SU-DHL-6 (cell line): ENCODE measurements around the gene RNU1-3.
A peak's percentile ranks its signal among the peaks of the same experiment; 100 is the strongest.
"Not testable (repeated sequence)": the region's sequence is repeated elsewhere in the genome, so short reads cannot be mapped to it uniquely, and the experiment has no call there.

Source experiments
- H2AFZ ChIP-seq: fragments of 200-600 bp; sonication (generic); 2 replicates; pipeline ENCODE4 v1.6.1; 2014; ENCODE audit warnings: low read depth, mild to moderate bottlenecking, moderate library complexity, mixed read lengths, antibody characterized with exemption, low read length; ENCODE audit not compliant: severe bottlenecking
- H3F3A ChIP-seq: fragments of 200-600 bp; shearing (Covaris generic); 2 replicates; pipeline ENCODE4 v1.6.0; 2016; ENCODE audit warnings: antibody characterized with exemption, mild to moderate bottlenecking; ENCODE audit not compliant: insufficient read depth
- H3K27ac ChIP-seq: fragments of 200-600 bp; sonication (generic); 2 replicates; pipeline ENCODE4 v1.5.1; 2016; ENCODE audit warnings: low read depth, mild to moderate bottlenecking, low read length, moderate library complexity, mixed read lengths
- H3K27me3 ChIP-seq: fragments of 200-600 bp; sonication (generic), shearing (Covaris generic); 2 replicates; pipeline ENCODE4 v1.6.0; 2014; ENCODE audit warnings: mild to moderate bottlenecking, low read length
- H3K36me3 ChIP-seq: fragments of 200-600 bp; sonication (generic); 2 replicates; pipeline ENCODE4 v1.6.1; 2014; ENCODE audit warnings: mild to moderate bottlenecking, low read length, mixed read lengths
- H3K4me2 ChIP-seq: fragments of 300-600, 200-600 bp; shearing (Covaris generic), sonication (generic); 2 replicates; pipeline ENCODE4 v1.6.0; 2014; ENCODE audit warnings: low read length, low read depth, mild to moderate bottlenecking; ENCODE audit not compliant: poor library complexity, severe bottlenecking
- H3K4me3 ChIP-seq: fragments of 200-600 bp; sonication (generic); 2 replicates; pipeline ENCODE4 v1.5.1; 2014; ENCODE audit warnings: antibody characterized with exemption, low read length, mild to moderate bottlenecking, mixed read lengths; ENCODE audit not compliant: insufficient read depth, poor library complexity, severe bottlenecking
- H3K79me2 ChIP-seq: fragments of 200-600 bp; sonication (generic); 2 replicates; pipeline ENCODE4 v1.6.1; 2014; ENCODE audit warnings: mild to moderate bottlenecking, low read length, moderate library complexity; ENCODE audit not compliant: insufficient read depth
- H3K9ac ChIP-seq: fragments of 200-600 bp; sonication (generic); 2 replicates; pipeline ENCODE4 v1.7.0; 2014; ENCODE audit warnings: mild to moderate bottlenecking, low read length
- H3K9me2 ChIP-seq: fragments of 200-600 bp; sonication (generic); replicated peaks from 2 replicates; pipeline ENCODE4 v1.6.1; 2014; ENCODE audit warnings: low read length; ENCODE audit not compliant: insufficient read depth
- H3K9me3 ChIP-seq: fragments of 200-600 bp; sonication (generic); 2 replicates; pipeline ENCODE4 v1.6.1; 2014; ENCODE audit warnings: low read length, mixed read lengths; ENCODE audit not compliant: insufficient read depth
- H4K20me1 ChIP-seq: fragments of 200-600 bp; sonication (generic); 2 replicates; pipeline ENCODE4 v1.6.1; 2014; ENCODE audit warnings: low read depth, mild to moderate bottlenecking, antibody characterized with exemption, low read length, moderate library complexity, mixed read lengths
- EZH2phosphoT487 ChIP-seq: fragments of 200-600 bp; sonication (generic), shearing (Covaris generic); conservative IDR thresholded peaks from 2 replicates; pipeline ENCODE4 v1.6.1; 2018; ENCODE audit warnings: mild to moderate bottlenecking, antibody characterized with exemption, low read length, moderate library complexity, mixed read lengths
- TF ChIP-seq, protein P1 (sequence below): fragments of 200-600 bp; sonication (generic); IDR thresholded peaks from one replicate; pipeline ENCODE4 v1.5.1; 2017; ENCODE audit warnings: antibody characterized with exemption, mild to moderate bottlenecking, low read length, moderate library complexity; ENCODE audit not compliant: insufficient read depth, poor library complexity, severe bottlenecking

Gene RNU1-3

DNA sequence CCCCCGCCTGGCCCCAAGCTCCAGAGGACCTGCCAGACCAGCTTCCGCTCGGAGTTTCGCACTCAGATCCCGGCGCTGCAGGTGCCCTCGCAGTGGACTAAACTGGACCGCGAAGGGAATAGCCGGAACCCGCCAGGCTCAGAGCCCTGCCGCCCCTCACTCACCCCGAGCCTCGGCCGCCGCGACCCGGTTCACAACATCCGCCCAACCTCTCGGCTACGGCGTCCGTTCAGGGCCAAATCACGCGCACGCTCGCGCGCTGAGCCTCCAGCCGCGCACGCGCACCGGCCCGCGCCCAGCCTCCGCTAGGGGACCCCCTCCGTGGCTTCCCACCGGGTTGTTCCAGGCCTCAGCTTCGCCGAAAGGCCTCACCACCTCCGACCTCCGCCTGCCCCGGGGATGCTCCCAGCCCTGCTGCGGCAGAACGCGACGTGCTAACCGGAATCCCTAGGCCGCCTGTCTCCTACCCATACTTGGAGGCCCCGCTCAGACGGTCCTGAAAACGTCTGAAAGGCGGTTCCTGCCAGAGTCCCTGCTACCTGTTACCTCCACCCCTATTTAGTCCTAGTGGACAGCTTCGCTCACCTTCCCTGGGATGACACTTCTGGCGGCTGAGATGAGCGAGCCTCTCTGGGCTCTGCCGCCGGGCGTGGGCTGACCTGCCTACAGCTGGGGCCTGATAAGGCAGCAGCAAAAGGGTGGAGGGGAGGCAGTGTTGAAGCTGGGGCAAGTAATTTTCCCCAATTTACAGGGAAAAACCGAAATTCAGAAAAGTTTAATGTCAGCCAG is 22.1 kb downstream of the RNU1-3 start:
- Histone ChIP-seq H3K9ac (peak overlapping the region; percentile 77), H3K4me3 (peak overlapping the region; percentile 76), H3K27ac (peak overlapping the region; percentile 42), H2AFZ (peak overlapping the region; percentile 92), H3K4me2 (peak overlapping the region; percentile 65), H3K79me2 (peaks cover 35% of the 10 kb centered on the region)
- H3K9me2 ChIP-seq, H3K9me3 ChIP-seq, H3K27me3 ChIP-seq, H4K20me1 ChIP-seq, H3K36me3 ChIP-seq, H3F3A ChIP-seq: not testable (repeated sequence)
- TF ChIP-seq, protein P1, sequence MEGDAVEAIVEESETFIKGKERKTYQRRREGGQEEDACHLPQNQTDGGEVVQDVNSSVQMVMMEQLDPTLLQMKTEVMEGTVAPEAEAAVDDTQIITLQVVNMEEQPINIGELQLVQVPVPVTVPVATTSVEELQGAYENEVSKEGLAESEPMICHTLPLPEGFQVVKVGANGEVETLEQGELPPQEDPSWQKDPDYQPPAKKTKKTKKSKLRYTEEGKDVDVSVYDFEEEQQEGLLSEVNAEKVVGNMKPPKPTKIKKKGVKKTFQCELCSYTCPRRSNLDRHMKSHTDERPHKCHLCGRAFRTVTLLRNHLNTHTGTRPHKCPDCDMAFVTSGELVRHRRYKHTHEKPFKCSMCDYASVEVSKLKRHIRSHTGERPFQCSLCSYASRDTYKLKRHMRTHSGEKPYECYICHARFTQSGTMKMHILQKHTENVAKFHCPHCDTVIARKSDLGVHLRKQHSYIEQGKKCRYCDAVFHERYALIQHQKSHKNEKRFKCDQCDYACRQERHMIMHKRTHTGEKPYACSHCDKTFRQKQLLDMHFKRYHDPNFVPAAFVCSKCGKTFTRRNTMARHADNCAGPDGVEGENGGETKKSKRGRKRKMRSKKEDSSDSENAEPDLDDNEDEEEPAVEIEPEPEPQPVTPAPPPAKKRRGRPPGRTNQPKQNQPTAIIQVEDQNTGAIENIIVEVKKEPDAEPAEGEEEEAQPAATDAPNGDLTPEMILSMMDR, result peak; percentile 50

DNA sequence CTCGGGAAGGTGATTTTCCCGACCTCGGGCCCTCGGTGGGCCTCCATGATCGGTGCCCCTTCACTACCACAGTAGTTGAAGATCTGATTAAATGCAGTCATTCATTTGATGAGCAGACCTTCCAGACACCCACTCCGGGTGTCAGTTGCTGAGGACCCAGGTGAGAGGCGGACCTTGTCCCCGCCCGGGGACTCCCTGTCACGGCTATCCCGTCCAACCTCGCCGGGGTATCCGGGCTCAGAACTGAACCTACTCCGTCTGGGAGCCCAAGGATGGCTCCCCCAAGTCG is 22.6 kb downstream of the RNU1-3 start:
- Histone ChIP-seq H3K9ac (peak overlapping the region; percentile 77), H3K79me2 (peaks cover 39% of the 10 kb centered on the region), H3K9me3 (no peaks in the 10 kb centered on the region), H3K4me2 (peak overlapping the region; percentile 65), H4K20me1 (no peaks in the 10 kb centered on the region), H3K4me3 (peak overlapping the region; percentile 76), H3K27ac (peak overlapping the region; percentile 11), H3F3A (no peaks in the 10 kb centered on the region), H2AFZ (peak overlapping the region; percentile 92), H3K9me2 (no peaks in the 10 kb centered on the region), H3K27me3 (no peaks in the 10 kb centered on the region), H3K36me3 (no peaks in the 10 kb centered on the region)
- no peak for TF ChIP-seq EZH2phosphoT487
- TF ChIP-seq, protein P1, result no peak

DNA sequence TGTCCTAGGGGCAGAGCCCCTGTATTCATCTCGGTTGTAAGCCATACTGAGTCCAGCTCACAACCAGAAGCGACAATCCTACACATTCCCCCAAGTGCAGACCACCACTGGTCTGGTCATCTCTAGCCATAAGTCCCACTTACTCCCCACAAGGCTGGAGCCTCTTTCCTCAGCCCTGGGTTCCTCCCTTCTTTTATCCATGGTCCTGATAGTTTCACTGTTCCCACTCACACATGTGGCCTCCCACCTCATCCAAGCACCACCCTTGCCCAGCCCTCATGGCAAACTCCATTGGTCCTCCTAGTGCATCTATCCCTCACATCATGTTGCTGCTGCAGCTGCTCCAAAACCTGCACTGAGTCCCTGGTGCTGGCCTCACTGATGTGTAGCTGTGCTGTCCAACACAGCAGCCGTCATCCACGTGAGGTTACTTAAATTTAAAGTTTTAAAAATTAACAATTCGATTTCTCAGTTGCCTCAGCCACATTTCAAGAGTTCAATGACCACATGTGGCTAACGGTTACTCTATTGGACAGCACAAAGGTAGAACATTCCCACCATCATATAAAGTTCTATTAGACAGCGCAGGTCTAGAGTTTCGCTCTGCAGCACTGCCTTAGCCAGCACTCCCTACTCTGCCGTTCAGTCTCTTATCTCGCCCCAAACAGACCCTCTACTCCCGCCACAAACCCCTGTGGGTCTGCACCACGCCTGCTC is 23.1 kb downstream of the RNU1-3 start:
- H3K4me2 ChIP-seq, result peak overlapping the region; percentile 65
- H3K79me2 ChIP-seq, result peaks cover 39% of the 10 kb centered on the region
- H3K36me3 ChIP-seq, H4K20me1 ChIP-seq, H3K9me3 ChIP-seq, H3K27me3 ChIP-seq, H3K27ac ChIP-seq, H3F3A ChIP-seq, H3K9me2 ChIP-seq: not testable (repeated sequence)
- peak overlapping the region; percentile 76 for H3K4me3 ChIP-seq
- peak overlapping the region; percentile 92 for H2AFZ ChIP-seq
- H3K9ac ChIP-seq, result peak overlapping the region; percentile 77

DNA sequence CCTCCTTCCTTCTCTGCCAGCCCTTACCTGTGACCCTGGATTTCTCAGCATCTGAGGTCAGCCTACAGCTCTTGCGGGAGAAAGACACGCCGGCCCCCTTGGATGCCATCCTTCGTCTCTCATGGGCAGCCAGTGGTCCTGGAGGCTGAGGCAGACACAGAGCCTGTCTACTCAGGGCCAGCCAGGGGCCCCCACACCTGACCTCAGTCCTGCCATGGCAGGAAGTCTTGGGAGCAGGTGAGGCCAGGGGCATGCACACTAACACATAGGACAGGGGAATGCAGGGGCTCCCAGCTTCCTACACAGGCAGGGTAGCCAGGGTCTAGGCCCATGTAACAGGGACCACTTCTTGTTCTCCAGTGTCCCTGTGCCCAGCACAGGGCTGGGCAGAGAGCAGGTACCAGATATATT is 23.7 kb downstream of the RNU1-3 start:
- H3K4me3 ChIP-seq, H3K36me3 ChIP-seq, H3K27me3 ChIP-seq, H4K20me1 ChIP-seq, H3F3A ChIP-seq, H2AFZ ChIP-seq, H3K9me3 ChIP-seq, H3K9me2 ChIP-seq, H3K27ac ChIP-seq: not testable (repeated sequence)
- peaks cover 39% of the 10 kb centered on the region for H3K79me2 ChIP-seq
- H3K9ac ChIP-seq, result peak overlapping the region; percentile 77
- H3K4me2 ChIP-seq, result peak overlapping the region; percentile 65

DNA sequence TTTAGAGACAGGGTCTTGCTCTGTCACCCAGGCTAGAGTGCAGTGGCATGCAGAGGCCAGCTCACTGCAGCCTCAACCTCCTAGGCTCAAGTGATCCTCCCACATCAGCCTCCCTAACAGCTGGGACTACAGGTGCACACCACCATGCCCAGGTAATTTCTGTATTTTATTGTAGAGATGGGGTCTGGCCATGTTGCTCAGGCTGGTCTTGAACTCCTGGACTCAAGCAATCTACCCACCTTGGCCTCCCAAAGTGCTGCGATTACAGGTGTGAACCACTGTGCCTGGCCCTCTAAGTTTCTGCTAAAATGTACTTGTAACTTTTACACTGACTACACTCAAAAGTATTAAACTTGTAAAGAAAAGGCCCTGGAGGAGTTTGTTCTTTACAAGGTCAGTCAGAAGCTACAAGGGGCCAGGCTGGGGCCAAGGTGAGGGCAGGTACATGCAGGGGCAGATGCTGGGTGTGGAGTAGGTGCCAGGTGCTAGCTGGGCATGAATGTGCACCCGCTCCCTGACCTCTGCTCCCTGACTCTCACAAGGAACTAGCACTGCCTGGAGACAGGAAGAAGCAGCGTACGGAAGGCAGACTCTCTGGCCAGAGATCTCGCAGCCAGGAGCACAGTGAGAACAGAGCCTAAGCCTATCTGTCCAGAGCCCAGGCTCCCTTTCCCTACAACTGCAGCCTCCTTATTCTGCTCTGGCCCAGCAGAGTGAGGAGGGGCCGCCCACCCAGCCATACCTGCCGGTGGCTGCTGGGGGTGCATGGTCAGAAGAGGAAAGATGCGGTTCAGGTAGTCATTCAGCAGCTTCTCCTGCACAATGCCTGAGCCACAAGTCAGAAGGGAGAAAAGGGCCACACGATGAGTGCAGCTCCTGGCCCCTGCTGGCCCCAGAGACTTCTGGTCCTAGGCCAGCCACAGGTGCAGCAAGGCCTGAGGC is 24.5 kb downstream of the RNU1-3 start:
- not testable (repeated sequence) for H3K9me2 ChIP-seq, H3K4me2 ChIP-seq, H3K9me3 ChIP-seq, H3K4me3 ChIP-seq, H4K20me1 ChIP-seq, H2AFZ ChIP-seq, H3K9ac ChIP-seq, H3F3A ChIP-seq, H3K27ac ChIP-seq, H3K27me3 ChIP-seq, H3K36me3 ChIP-seq
- peaks cover 39% of the 10 kb centered on the region for H3K79me2 ChIP-seq
